Measurements from ENCODE around the gene SEL1L3. TPM values are rescaled to one million over a fixed set of nuclear protein-coding genes. Genes with fewer than 3 reads are reported as not detected.
A peak's percentile ranks its signal among the peaks of the same experiment; 100 is the strongest.

SEL1L3 gene
- total and polyA plus RNA-seq, 9 of the 15 experiments (the other 6 are each of a cell fraction or from before 2014, with no cell fraction given), result 10.0 to 44.3 (median 21.6) TPM

GRCh38 chr4:25860586-25861279 lies 2.1 kb downstream of the SEL1L3 start (continued):
- TF ChIP-seq HES1 (IDR thresholded peaks at IDR 0.05; ENCODE audit: low read depth), result no peak
- TF ChIP-seq MYC (IDR thresholded peaks at IDR 0.05; ENCODE audit: low read depth, low read length), result peak; percentile 74; the same call in 1 of the 2 replicates
- TF ChIP-seq MYC (CRISPR knock-in tag; IDR thresholded peaks at IDR 0.05; ENCODE audit: borderline replicate concordance, low read depth), result no peak
- TF ChIP-seq HOMEZ (CRISPR knock-in tag; IDR thresholded peaks at IDR 0.05), result no peak
- no peak for TF ChIP-seq ASH1L (IDR thresholded peaks at IDR 0.05; ENCODE audit: borderline replicate concordance, low read depth, partially characterized antibody)
- TF ChIP-seq HMBOX1 (IDR thresholded peaks at IDR 0.05), result no peak
- TF ChIP-seq, protein P1, sequence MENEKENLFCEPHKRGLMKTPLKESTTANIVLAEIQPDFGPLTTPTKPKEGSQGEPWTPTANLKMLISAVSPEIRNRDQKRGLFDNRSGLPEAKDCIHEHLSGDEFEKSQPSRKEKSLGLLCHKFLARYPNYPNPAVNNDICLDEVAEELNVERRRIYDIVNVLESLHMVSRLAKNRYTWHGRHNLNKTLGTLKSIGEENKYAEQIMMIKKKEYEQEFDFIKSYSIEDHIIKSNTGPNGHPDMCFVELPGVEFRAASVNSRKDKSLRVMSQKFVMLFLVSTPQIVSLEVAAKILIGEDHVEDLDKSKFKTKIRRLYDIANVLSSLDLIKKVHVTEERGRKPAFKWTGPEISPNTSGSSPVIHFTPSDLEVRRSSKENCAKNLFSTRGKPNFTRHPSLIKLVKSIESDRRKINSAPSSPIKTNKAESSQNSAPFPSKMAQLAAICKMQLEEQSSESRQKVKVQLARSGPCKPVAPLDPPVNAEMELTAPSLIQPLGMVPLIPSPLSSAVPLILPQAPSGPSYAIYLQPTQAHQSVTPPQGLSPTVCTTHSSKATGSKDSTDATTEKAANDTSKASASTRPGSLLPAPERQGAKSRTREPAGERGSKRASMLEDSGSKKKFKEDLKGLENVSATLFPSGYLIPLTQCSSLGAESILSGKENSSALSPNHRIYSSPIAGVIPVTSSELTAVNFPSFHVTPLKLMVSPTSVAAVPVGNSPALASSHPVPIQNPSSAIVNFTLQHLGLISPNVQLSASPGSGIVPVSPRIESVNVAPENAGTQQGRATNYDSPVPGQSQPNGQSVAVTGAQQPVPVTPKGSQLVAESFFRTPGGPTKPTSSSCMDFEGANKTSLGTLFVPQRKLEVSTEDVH (IDR thresholded peaks at IDR 0.05; ENCODE audit: low read depth, partially characterized antibody), result no peak
- TF ChIP-seq ETV5 (CRISPR knock-in tag; IDR thresholded peaks at IDR 0.05; ENCODE audit: low read depth), result no peak
- TF ChIP-seq, protein P2, sequence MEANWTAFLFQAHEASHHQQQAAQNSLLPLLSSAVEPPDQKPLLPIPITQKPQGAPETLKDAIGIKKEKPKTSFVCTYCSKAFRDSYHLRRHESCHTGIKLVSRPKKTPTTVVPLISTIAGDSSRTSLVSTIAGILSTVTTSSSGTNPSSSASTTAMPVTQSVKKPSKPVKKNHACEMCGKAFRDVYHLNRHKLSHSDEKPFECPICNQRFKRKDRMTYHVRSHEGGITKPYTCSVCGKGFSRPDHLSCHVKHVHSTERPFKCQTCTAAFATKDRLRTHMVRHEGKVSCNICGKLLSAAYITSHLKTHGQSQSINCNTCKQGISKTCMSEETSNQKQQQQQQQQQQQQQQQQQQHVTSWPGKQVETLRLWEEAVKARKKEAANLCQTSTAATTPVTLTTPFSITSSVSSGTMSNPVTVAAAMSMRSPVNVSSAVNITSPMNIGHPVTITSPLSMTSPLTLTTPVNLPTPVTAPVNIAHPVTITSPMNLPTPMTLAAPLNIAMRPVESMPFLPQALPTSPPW (CRISPR knock-in tag; IDR thresholded peaks at IDR 0.05), result peak; percentile 39
- TF ChIP-seq GABPB1 (CRISPR knock-in tag; IDR thresholded peaks at IDR 0.05), result no peak
- TF ChIP-seq ZNF699 (CRISPR knock-in tag; IDR thresholded peaks at IDR 0.05; ENCODE audit: insufficient replicate concordance), result no peak
- TF ChIP-seq IRF2 (CRISPR knock-in tag; IDR thresholded peaks at IDR 0.05), result no peak
- no peak for TF ChIP-seq PHB (CRISPR knock-in tag; IDR thresholded peaks at IDR 0.05)
- TF ChIP-seq SMARCE1 (IDR thresholded peaks at IDR 0.05), result no peak
- TF ChIP-seq CBX1 (IDR thresholded peaks at IDR 0.05; ENCODE audit: low read depth), result no peak
- TF ChIP-seq HLTF (IDR thresholded peaks at IDR 0.05), result no peak
- TF ChIP-seq, protein P3, sequence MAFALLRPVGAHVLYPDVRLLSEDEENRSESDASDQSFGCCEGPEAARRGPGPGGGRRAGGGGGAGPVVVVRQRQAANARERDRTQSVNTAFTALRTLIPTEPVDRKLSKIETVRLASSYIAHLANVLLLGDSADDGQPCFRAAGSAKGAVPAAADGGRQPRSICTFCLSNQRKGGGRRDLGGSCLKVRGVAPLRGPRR (CRISPR knock-in tag; IDR thresholded peaks at IDR 0.05), result no peak
- TF ChIP-seq KLF6 (CRISPR knock-in tag; IDR thresholded peaks at IDR 0.05; ENCODE audit: borderline replicate concordance), result no peak
